Mesenchymal stem cell (in vitro differentiated cells and primary cell): Measurements from ENCODE around the gene SPATA25.
A peak's percentile ranks its signal among the peaks of the same experiment; 100 is the strongest.

ENCODE experiments used
- DNase-seq: peaks from one replicate; pipeline ENCODE4 v3.0.0-alpha.2; 2013
- H2AFZ ChIP-seq: one replicate; pipeline ENCODE4 v1.6.1; 2013; ENCODE audit warnings: low read depth, mild to moderate bottlenecking, control low read depth, inconsistent platforms, low read length, moderate library complexity
- H2AK5ac ChIP-seq: 2 replicates; pipeline ENCODE4 v1.6.1; 2013; ENCODE audit warnings: low read length, moderate library complexity, mild to moderate bottlenecking, inconsistent platforms; ENCODE audit not compliant: severe bottlenecking
- H2BK120ac ChIP-seq: one replicate; pipeline ENCODE4 v1.6.1; 2013; ENCODE audit warnings: low read depth, mild to moderate bottlenecking, inconsistent platforms, low read length, moderate library complexity
- H2BK12ac ChIP-seq, 2 experiments: one replicate each; pipeline ENCODE4 v1.6.1; 2013; ENCODE audit warnings: inconsistent platforms in 2 of 2, low read length in 2 of 2, mild to moderate bottlenecking in 2 of 2, moderate library complexity in 2 of 2, control low read depth in 1 of 2
- H2BK15ac ChIP-seq: one replicate; pipeline ENCODE4 v1.6.1; 2013; ENCODE audit warnings: mild to moderate bottlenecking, low read depth, inconsistent platforms; ENCODE audit not compliant: poor library complexity, severe bottlenecking
- H2BK5ac ChIP-seq: 2 replicates; pipeline ENCODE4 v1.6.1; 2013; ENCODE audit warnings: low read depth, mild to moderate bottlenecking, low read length, control low read depth, inconsistent platforms; ENCODE audit not compliant: poor library complexity, severe bottlenecking
- H3K14ac ChIP-seq, 2 experiments: one replicate each; pipeline ENCODE4 v1.6.1; 2013; ENCODE audit warnings: inconsistent platforms in 2 of 2, low read length in 2 of 2, control low read depth in 1 of 2, mild to moderate bottlenecking in 1 of 2, moderate library complexity in 1 of 2
- H3K18ac ChIP-seq, 2 experiments: one replicate each; pipeline ENCODE4 v1.6.1; 2013; ENCODE audit warnings: inconsistent platforms in 2 of 2, low read length in 2 of 2, control low read depth in 1 of 2, low read depth in 1 of 2, mild to moderate bottlenecking in 1 of 2
- H3K23ac ChIP-seq, 2 experiments: one replicate each; pipeline ENCODE4 v1.6.1; 2013; ENCODE audit warnings: inconsistent platforms in 2 of 2, low read length in 2 of 2, mild to moderate bottlenecking in 2 of 2, moderate library complexity in 2 of 2, control low read depth in 1 of 2
- H3K27ac ChIP-seq: 2 replicates; pipeline ENCODE4 v1.5.1; 2013; ENCODE audit warnings: mild to moderate bottlenecking, moderate library complexity, low read length, control low read depth, inconsistent platforms; ENCODE audit not compliant: poor library complexity, severe bottlenecking
- H3K27me3 ChIP-seq, 2 experiments: 2 replicates each; pipeline versions ENCODE4 v1.6.1 to v1.7.0; 2013; ENCODE audit warnings: low read length in 2 of 2, mild to moderate bottlenecking in 2 of 2, moderate library complexity in 2 of 2, control low read depth in 1 of 2, inconsistent platforms in 1 of 2; ENCODE audit not compliant: control insufficient read depth in 1 of 2, insufficient read depth in 1 of 2
- H3K36me3 ChIP-seq, 2 experiments: 2 replicates each; pipeline versions ENCODE4 v1.6.1 to v1.7.0; 2013; ENCODE audit warnings: low read length in 2 of 2, control low read depth in 1 of 2, inconsistent platforms in 1 of 2, low read depth in 1 of 2, mild to moderate bottlenecking in 1 of 2; ENCODE audit not compliant: insufficient read depth in 2 of 2, control insufficient read depth in 1 of 2
- H3K4ac ChIP-seq, 2 experiments: one replicate each; pipeline ENCODE4 v1.6.1; 2013; ENCODE audit warnings: inconsistent platforms in 2 of 2, low read length in 2 of 2, mild to moderate bottlenecking in 2 of 2, moderate library complexity in 2 of 2, control low read depth in 1 of 2, low read depth in 1 of 2
- H3K4me1 ChIP-seq: 2 replicates; pipeline ENCODE4 v1.6.1; 2013; ENCODE audit warnings: low read depth, low read length, control low read depth; ENCODE audit not compliant: control insufficient read depth, insufficient read depth
- H3K4me2 ChIP-seq: 2 replicates; pipeline ENCODE4 v1.6.1; 2013; ENCODE audit warnings: low read length, mild to moderate bottlenecking, inconsistent platforms; ENCODE audit not compliant: poor library complexity, severe bottlenecking
- H3K4me3 ChIP-seq, 2 experiments: 2 replicates each; pipeline versions ENCODE4 v1.5.1 to v1.7.0; 2013; ENCODE audit warnings: low read length in 2 of 2, mild to moderate bottlenecking in 2 of 2, control low read depth in 1 of 2, low read depth in 1 of 2; ENCODE audit not compliant: insufficient read depth in 1 of 2
- H3K79me1 ChIP-seq: replicated peaks from 2 replicates; pipeline ENCODE4 v1.6.1; 2013; ENCODE audit warnings: mild to moderate bottlenecking, control low read depth, low read length, inconsistent platforms; ENCODE audit not compliant: poor library complexity, severe bottlenecking
- H3K9ac ChIP-seq: 2 replicates; pipeline ENCODE4 v1.7.0; 2013; ENCODE audit warnings: mild to moderate bottlenecking, low read length, moderate library complexity
- H3K9me3 ChIP-seq: 2 replicates; pipeline ENCODE4 v1.7.0; 2013; ENCODE audit warnings: mild to moderate bottlenecking, low read length; ENCODE audit not compliant: control insufficient read depth
- H4K8ac ChIP-seq: one replicate; pipeline ENCODE4 v1.6.1; 2013; ENCODE audit warnings: inconsistent platforms, mild to moderate bottlenecking, low read length, moderate library complexity
- H4K91ac ChIP-seq: one replicate; pipeline ENCODE4 v1.6.1; 2013; ENCODE audit warnings: mild to moderate bottlenecking, low read length, inconsistent platforms
- WGBS: methylation state at CpG from one replicate; pipeline ENCODE4 v1.1.7; 2013; ENCODE audit warnings: mixed read lengths; 5-methylcytosine and 5-hydroxymethylcytosine counted together

Gene SPATA25

DNA sequence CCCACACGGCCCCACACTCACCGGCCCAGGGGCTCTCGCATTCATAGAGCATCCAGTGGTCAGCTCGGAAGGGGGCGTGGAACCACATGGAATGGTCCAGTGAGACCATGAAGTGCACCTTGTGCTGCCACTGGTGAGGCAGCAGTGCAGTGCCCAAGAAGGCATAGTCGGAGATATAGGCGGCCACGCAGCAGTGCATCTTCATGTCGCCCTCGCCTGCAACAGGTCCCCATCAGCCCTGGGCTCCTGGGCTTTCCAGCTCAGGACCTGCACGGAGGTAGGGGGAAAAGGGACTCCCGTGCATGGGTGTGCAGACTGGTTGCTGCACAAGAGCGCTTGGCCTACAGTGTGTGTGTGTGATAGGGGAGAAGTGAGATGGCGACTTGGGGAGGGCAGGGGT lies 43.9 kb downstream of the SPATA25 start:
- H3K79me1 ChIP-seq, result peaks cover 18% of the 10 kb centered on the region
- no peak overlapping the region for H2BK5ac ChIP-seq
- no peak overlapping the region for H3K4ac ChIP-seq
- H2BK15ac ChIP-seq, result no peak overlapping the region
- H2BK12ac ChIP-seq, result no peak overlapping the region
- H3K14ac ChIP-seq, result no peak overlapping the region
- DNase-seq, result no peak
- peaks cover 10% of the 10 kb centered on the region for H3K4me1 ChIP-seq
- H3K4me2 ChIP-seq, result no peak overlapping the region
- no peak overlapping the region for H3K27ac ChIP-seq
- WGBS, result 96% methylated on average over 14 of the region's 14 CpGs
- H2BK120ac ChIP-seq, result no peak overlapping the region
- H4K91ac ChIP-seq, result no peak overlapping the region
- H3K36me3 ChIP-seq, result peaks cover 56 to 87% of the 10 kb centered on the region in 2 experiments
- H3K4me3 ChIP-seq, result no peak overlapping the region
- no peaks in the 10 kb centered on the region for H3K27me3 ChIP-seq
- H3K23ac ChIP-seq, result no peak overlapping the region
- H3K9ac ChIP-seq, result no peak overlapping the region
- no peak overlapping the region for H2AK5ac ChIP-seq
- H2AFZ ChIP-seq, result no peak overlapping the region
- H3K18ac ChIP-seq, result no peak overlapping the region
- H3K9me3 ChIP-seq, result no peaks in the 10 kb centered on the region
- H4K8ac ChIP-seq, result no peak overlapping the region

- no peak overlapping the region for H2BK12ac ChIP-seq
- peaks cover 16% of the 10 kb centered on the region for H3K79me1 ChIP-seq
- H3K4me3 ChIP-seq, result no peak overlapping the region
- no peak overlapping the region for H3K14ac ChIP-seq
- peak; percentile 45 for DNase-seq
- H3K9me3 ChIP-seq, result no peaks in the 10 kb centered on the region
- H3K9ac ChIP-seq, result peak overlapping the region; percentile 42
- no peak overlapping the region for H2BK120ac ChIP-seq
- no peak overlapping the region for H3K4me2 ChIP-seq
- H3K18ac ChIP-seq, result no peak overlapping the region
- H3K4me1 ChIP-seq, result peaks cover 10% of the 10 kb centered on the region
- H4K8ac ChIP-seq, result no peak overlapping the region
- peak overlapping the region in 1 of 2 experiments; percentile 46 for H3K4ac ChIP-seq
- 84% methylated on average over 5 of the region's 5 CpGs for WGBS
- H2AFZ ChIP-seq, result no peak overlapping the region
- no peak overlapping the region for H2BK5ac ChIP-seq
- H4K91ac ChIP-seq, result no peak overlapping the region
- no peak overlapping the region for H3K27ac ChIP-seq
- H2BK15ac ChIP-seq, result no peak overlapping the region
- no peak overlapping the region for H3K23ac ChIP-seq
- no peak overlapping the region for H2AK5ac ChIP-seq
- H3K27me3 ChIP-seq, result no peaks in the 10 kb centered on the region
- H3K36me3 ChIP-seq, result peaks cover 57 to 90% of the 10 kb centered on the region in 2 experiments
These were observed 45.1 kb downstream of the SPATA25 start for GRCh38 chr20:45842169-45842812.

GRCh38 chr20:45841407-45842129 lies 45.9 kb downstream of the SPATA25 start:
- no peak overlapping the region for H2AFZ ChIP-seq
- H3K14ac ChIP-seq, result no peak overlapping the region
- no peak overlapping the region for H4K8ac ChIP-seq
- H3K9me3 ChIP-seq, result no peaks in the 10 kb centered on the region
- H4K91ac ChIP-seq, result no peak overlapping the region
- H3K79me1 ChIP-seq, result peaks cover 16% of the 10 kb centered on the region
- no peak overlapping the region for H2BK12ac ChIP-seq
- peak overlapping the region in 1 of 2 experiments; percentile 6 for H3K4ac ChIP-seq
- no peak overlapping the region for H2AK5ac ChIP-seq
- no peak overlapping the region for H2BK5ac ChIP-seq
- no peak overlapping the region for H3K23ac ChIP-seq
- no peak overlapping the region for H2BK15ac ChIP-seq
- no peak overlapping the region for H3K4me2 ChIP-seq
- no peak overlapping the region for H2BK120ac ChIP-seq
- 94% methylated on average over 10 of the region's 10 CpGs for WGBS
- no peak for DNase-seq
- H3K27ac ChIP-seq, result no peak overlapping the region
- H3K4me3 ChIP-seq, result no peak overlapping the region
- H3K36me3 ChIP-seq, result peaks cover 58 to 91% of the 10 kb centered on the region in 2 experiments
- H3K9ac ChIP-seq, result peak overlapping the region; percentile 42
- H3K4me1 ChIP-seq, result peaks cover 11% of the 10 kb centered on the region
- H3K27me3 ChIP-seq, result no peaks in the 10 kb centered on the region
- no peak overlapping the region for H3K18ac ChIP-seq

GRCh38 chr20:45840700-45841198 lies 46.7 kb downstream of the SPATA25 start:
- Histone ChIP-seq H3K23ac (no peak overlapping the region), H3K27me3 (no peaks in the 10 kb centered on the region), H3K14ac (no peak overlapping the region), H3K4me1 (peaks cover 13% of the 10 kb centered on the region), H4K8ac (no peak overlapping the region), H3K9me3 (no peaks in the 10 kb centered on the region), H3K79me1 (peaks cover 14% of the 10 kb centered on the region), H2AFZ (no peak overlapping the region), H3K4me3 (no peak overlapping the region), H3K36me3 (peaks cover 61 to 87% of the 10 kb centered on the region in 2 experiments), H4K91ac (no peak overlapping the region), H2BK15ac (no peak overlapping the region), H3K4me2 (no peak overlapping the region), H2BK12ac (no peak overlapping the region), H2BK5ac (no peak overlapping the region), H2BK120ac (no peak overlapping the region), H3K4ac (no peak overlapping the region), H3K18ac (no peak overlapping the region), H2AK5ac (no peak overlapping the region), H3K9ac (peak overlapping the region; percentile 42), H3K27ac (no peak overlapping the region)
- DNase-seq, result no peak
- WGBS, result 94% methylated on average over 25 of the region's 25 CpGs
